Ishikawa (cell line): ENCODE measurements around the gene RNF224.

Experiments
- CEBPB ChIP-seq: IDR thresholded peaks from 2 replicates; pipeline ENCODE4 v1.6.1; 2012
- CREB1 ChIP-seq: IDR thresholded peaks from 2 replicates; pipeline ENCODE4 v1.6.1; 2012; ENCODE audit warnings: low read depth
- EGR1 ChIP-seq: IDR thresholded peaks from 2 replicates; pipeline ENCODE4 v1.6.1; 2012
- EP300 ChIP-seq: IDR thresholded peaks from 2 replicates; pipeline ENCODE4 v1.6.1; 2012; ENCODE audit warnings: borderline replicate concordance
- FOXM1 ChIP-seq: IDR thresholded peaks from 2 replicates; pipeline ENCODE4 v1.6.1; 2012; ENCODE audit warnings: low read depth, borderline replicate concordance
- MAX ChIP-seq: IDR thresholded peaks from 2 replicates; pipeline ENCODE4 v1.6.1; 2012
- NFIC ChIP-seq: IDR thresholded peaks from 2 replicates; pipeline ENCODE4 v1.6.1; 2012
- RAD21 ChIP-seq: IDR thresholded peaks from 2 replicates; pipeline ENCODE4 v1.6.1; 2012; ENCODE audit warnings: low read depth
- REST ChIP-seq: IDR thresholded peaks from 2 replicates; pipeline ENCODE4 v1.6.1; 2012; ENCODE audit warnings: low read depth, mild to moderate bottlenecking
- TAF1 ChIP-seq: IDR thresholded peaks from 2 replicates; pipeline ENCODE4 v1.6.1; 2012; ENCODE audit warnings: low read depth, mild to moderate bottlenecking
- TCF12 ChIP-seq: IDR thresholded peaks from 2 replicates; pipeline ENCODE4 v1.6.1; 2012; ENCODE audit warnings: low read depth
- TEAD4 ChIP-seq: IDR thresholded peaks from 2 replicates; pipeline ENCODE4 v1.6.1; 2012
- USF1 ChIP-seq: IDR thresholded peaks from 2 replicates; pipeline ENCODE4 v1.6.1; 2012
- YY1 ChIP-seq: IDR thresholded peaks from 2 replicates; pipeline ENCODE4 v1.6.1; 2012; ENCODE audit warnings: low read depth
- ZBTB7A ChIP-seq: IDR thresholded peaks from 2 replicates; pipeline ENCODE4 v1.6.1; 2012; ENCODE audit warnings: low read depth

The RNF224 gene

GRCh38 chr9:137254624-137255447 lies 27.5 kb downstream of the RNF224 start, which contains the start of gene NELFB:
TSS of gene NELFB (plus strand) at chr9:137255327.
- TF ChIP-seq TAF1 = no peak; the same call in 1 of the 2 replicates
- TF ChIP-seq MAX = peak; percentile 60; the same call in 1 of the 2 replicates
- TF ChIP-seq EGR1 = no peak; the same call in 1 of the 2 replicates
- peak; percentile 71; the same call in 1 of the 2 replicates for TF ChIP-seq ZBTB7A
- peak; percentile 16; the same call in 1 of the 2 replicates for TF ChIP-seq TEAD4
- TF ChIP-seq CREB1 = no peak
- TF ChIP-seq CEBPB = no peak
- TF ChIP-seq USF1 = peak; percentile 32; the same call in 1 of the 2 replicates
- TF ChIP-seq FOXM1 = no peak

DNA sequence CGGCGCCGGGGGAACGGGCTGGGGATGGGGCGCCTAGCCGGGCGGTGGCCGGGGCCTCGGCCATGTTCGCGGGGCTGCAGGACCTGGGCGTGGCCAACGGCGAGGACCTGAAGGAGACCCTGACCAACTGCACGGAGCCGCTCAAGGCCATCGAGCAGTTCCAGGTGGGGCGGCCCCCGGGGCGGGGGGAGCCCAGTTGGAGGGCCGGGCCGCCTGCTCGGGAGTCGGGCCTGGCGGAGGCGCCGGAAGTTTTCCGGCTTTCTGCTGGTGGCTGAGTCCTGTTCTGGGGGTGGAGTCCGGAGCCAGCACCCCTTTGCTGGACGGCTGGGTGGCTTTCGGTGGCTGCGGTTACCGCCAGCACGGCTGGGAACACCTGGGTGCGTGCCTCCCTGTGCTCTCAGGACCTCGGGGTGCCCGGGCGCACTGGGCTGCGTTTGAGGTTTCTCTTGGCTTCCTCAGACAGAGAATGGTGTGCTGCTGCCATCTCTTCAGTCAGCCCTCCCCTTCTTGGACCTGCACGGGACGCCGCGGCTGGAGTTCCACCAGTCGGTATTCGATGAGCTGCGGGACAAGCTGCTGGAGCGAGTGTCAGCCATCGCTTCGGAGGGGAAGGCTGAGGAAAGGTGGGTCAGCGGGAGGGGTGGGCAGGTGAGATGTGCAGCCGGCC lies 28.3 kb downstream of the RNF224 start:
- TF ChIP-seq CEBPB (no peak), TCF12 (0 out of 2 replicates have a peak, but pooled peaks have one; percentile 13), CREB1 (no peak), YY1 (0 out of 2 replicates have a peak, but pooled peaks have one; percentile 56), REST (no peak), EGR1 (no peak), ZBTB7A (no peak), MAX (0 out of 2 replicates have a peak, but pooled peaks have one; percentile 21), USF1 (no peak), TAF1 (no peak), RAD21 (no peak), TEAD4 (no peak), NFIC (no peak), FOXM1 (no peak), EP300 (no peak)

DNA sequence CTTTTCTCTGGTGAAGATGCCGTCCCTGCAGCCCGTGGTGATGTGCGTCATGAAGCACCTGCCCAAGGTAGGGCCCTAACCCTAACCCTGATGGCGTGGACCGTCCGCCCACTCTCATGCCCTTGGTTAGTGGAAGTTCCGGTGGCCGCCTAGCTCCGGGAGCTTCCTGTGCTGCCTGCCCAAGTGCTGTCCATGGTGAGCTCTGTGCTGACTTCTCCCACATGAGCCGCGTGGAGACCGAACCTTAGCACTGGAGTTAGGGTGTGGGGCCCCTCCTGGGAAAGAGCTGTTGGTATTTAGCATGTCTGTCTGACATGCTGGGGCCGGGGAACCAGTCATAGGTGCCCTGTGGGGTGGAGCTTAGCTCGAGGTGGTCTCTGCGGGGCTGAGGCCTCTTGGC lies 29.1 kb downstream of the RNF224 start:
- TF ChIP-seq TEAD4 = no peak
- TF ChIP-seq NFIC = no peak

DNA sequence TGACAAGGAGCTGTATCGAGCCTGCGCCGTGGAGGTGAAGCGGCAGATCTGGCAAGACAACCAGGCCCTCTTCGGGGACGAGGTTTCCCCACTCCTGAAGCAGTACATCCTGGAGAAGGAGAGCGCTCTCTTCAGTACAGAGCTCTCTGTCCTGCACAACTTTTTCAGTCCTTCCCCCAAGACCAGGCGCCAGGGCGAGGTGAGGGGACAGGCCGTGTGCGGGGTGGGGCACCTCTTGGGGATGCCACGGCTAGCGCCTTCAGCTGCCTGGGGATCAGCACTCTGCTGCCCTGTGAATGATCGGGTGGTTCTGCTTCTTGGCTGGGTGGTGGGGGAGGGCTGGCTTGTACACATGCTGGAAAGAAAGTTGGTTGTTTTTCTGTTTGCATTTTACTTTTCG lies 29.6 kb downstream of the RNF224 start:
- TF ChIP-seq TEAD4 = no peak
- no peak for TF ChIP-seq EGR1
- TF ChIP-seq CEBPB = no peak
- no peak for TF ChIP-seq MAX
- TF ChIP-seq REST = no peak
- TF ChIP-seq CREB1 = no peak
- TF ChIP-seq ZBTB7A = no peak
- TF ChIP-seq TAF1 = no peak
- TF ChIP-seq FOXM1 = no peak
- no peak for TF ChIP-seq YY1
- TF ChIP-seq RAD21 = no peak

GRCh38 chr9:137262909-137263285 lies 35.6 kb downstream of the RNF224 start:
- TF ChIP-seq CEBPB (no peak), EP300 (no peak), ZBTB7A (no peak), NFIC (no peak), TEAD4 (no peak), YY1 (no peak), MAX (no peak), EGR1 (no peak), TAF1 (no peak), FOXM1 (no peak), USF1 (no peak), TCF12 (no peak), RAD21 (no peak), REST (no peak), CREB1 (no peak)
